GM18526 (cell line): ENCODE data around the gene COQ5.

Experiments
- POLR2A ChIP-seq: IDR thresholded peaks from 3 replicates; pipeline ENCODE4 v1.6.1; 2011; ENCODE audit not compliant: insufficient read length; ENCODE audit errors: extremely low read depth

COQ5 gene

GRCh38 chr12:120473807-120474615, 54.9 kb downstream of the COQ5 start:
- TF ChIP-seq POLR2A, result no peak

GRCh38 chr12:120472521-120472920, 56.4 kb downstream of the COQ5 start:
- TF ChIP-seq POLR2A, result no peak

- no peak for TF ChIP-seq POLR2A
These were observed 58.7 kb downstream of the COQ5 start for GRCh38 chr12:120470150-120470784.

- peak; percentile 83 for TF ChIP-seq POLR2A
These were observed 59.4 kb downstream of the COQ5 start, which contains the start of gene SRSF9 for GRCh38 chr12:120469450-120470149. SRSF9 (minus strand) TSS chr12:120469748; CDS start chr12:120469609, 139 bp downstream.

- TF ChIP-seq POLR2A, result no peak
These were observed 60.0 kb downstream of the COQ5 start for GRCh38 chr12:120468821-120469449.

- TF ChIP-seq POLR2A, result peak; percentile 39
These were observed 60.6 kb downstream of the COQ5 start for GRCh38 chr12:120468325-120468820.

- no peak for TF ChIP-seq POLR2A
These were observed 61.5 kb downstream of the COQ5 start for GRCh38 chr12:120467439-120467838.

- TF ChIP-seq POLR2A, result no peak
These were observed 62.2 kb downstream of the COQ5 start for GRCh38 chr12:120466560-120467315.

- TF ChIP-seq POLR2A, result no peak
These were observed 63.2 kb downstream of the COQ5 start for GRCh38 chr12:120465756-120466155.

- no peak for TF ChIP-seq POLR2A
These were observed 65.2 kb downstream of the COQ5 start for GRCh38 chr12:120463712-120464111.

GRCh38 chr12:120462099-120462640, 66.8 kb downstream of the COQ5 start:
- no peak for TF ChIP-seq POLR2A

GRCh38 chr12:120460157-120460556, 68.8 kb downstream of the COQ5 start:
- no peak for TF ChIP-seq POLR2A

GRCh38 chr12:120457133-120457532, 71.8 kb downstream of the COQ5 start:
- no peak for TF ChIP-seq POLR2A

GRCh38 chr12:120455302-120455701, 73.7 kb downstream of the COQ5 start:
- TF ChIP-seq POLR2A, result no peak
